Caco-2 (cell line): ENCODE data around the gene TSSK6. TPM values are rescaled to one million over a fixed set of nuclear protein-coding genes. Genes with fewer than 3 reads are reported as not detected.

Source experiments
- BruUV-seq: library from RNA; stranded (reverse); fragments of 400-500 nt; replicated peaks from 2 replicates; lab custom pipeline; 2021; lab: Mats Ljungman, UMichigan
- CTCF ChIA-PET: fragments of 300-600 bp; sonication (Branson Sonifier 250); formaldehyde crosslinking; loops from one replicate; lab custom pipeline; 2022; ENCODE audit warnings: antibody characterized with exemption; lab: Charles Lee
- POLR2A ChIA-PET: fragments of 300-600 bp; sonication (Branson Sonifier 250); formaldehyde crosslinking; loops from one replicate; lab custom pipeline; 2022; ENCODE audit warnings: antibody characterized with exemption; lab: Charles Lee
- DNase-seq, 2 experiments: peaks; one replicate each; pipeline versions ENCODE4 v3.0.0 to v3.0.0-alpha.2; 2020 to 2022
- H3K27me3 ChIP-seq: replicated peaks from 2 replicates; pipeline ENCODE4 v1.6.0; 2011; ENCODE audit warnings: low read length; ENCODE audit not compliant: control insufficient read depth, insufficient read depth
- H3K36me3 ChIP-seq: 2 replicates; pipeline ENCODE4 v1.5.1; 2011; ENCODE audit warnings: low read length; ENCODE audit not compliant: control insufficient read depth, insufficient read depth
- H3K4me1 ChIP-seq: fragments of 250-450 bp; sonication (Bioruptor Pico); 2 replicates; pipeline ENCODE4 v1.5.1; 2020; ENCODE audit warnings: mild to moderate bottlenecking
- H3K4me3 ChIP-seq: 2 replicates; pipeline ENCODE4 v1.5.1; 2011; ENCODE audit warnings: low read depth, mild to moderate bottlenecking, control low read depth, low read length
- H3K9me3 ChIP-seq: fragments of 250-450 bp; sonication (Bioruptor Pico); 2 replicates; pipeline ENCODE4 v1.5.1; 2020; ENCODE audit warnings: mild to moderate bottlenecking, moderate library complexity
- H3K27ac Mint-ChIP-seq: one replicate; pipeline ENCODE4 v1.8.0; 2022; ENCODE audit warnings: mixed read lengths; ENCODE audit not compliant: unreplicated experiment
- H3K27me3 Mint-ChIP-seq: one replicate; pipeline ENCODE4 v1.8.0; 2022; ENCODE audit warnings: mixed read lengths; ENCODE audit not compliant: insufficient read depth, unreplicated experiment
- H3K36me3 Mint-ChIP-seq: one replicate; pipeline ENCODE4 v1.8.0; 2022; ENCODE audit warnings: mild to moderate bottlenecking, mixed read lengths; ENCODE audit not compliant: insufficient read depth, unreplicated experiment
- H3K4me1 Mint-ChIP-seq: one replicate; pipeline ENCODE4 v1.8.0; 2022; ENCODE audit warnings: low read depth, mixed read lengths; ENCODE audit not compliant: unreplicated experiment
- H3K4me3 Mint-ChIP-seq: one replicate; pipeline ENCODE4 v1.8.0; 2022; ENCODE audit warnings: mild to moderate bottlenecking, moderate library complexity, mixed read lengths; ENCODE audit not compliant: unreplicated experiment
- H3K9me3 Mint-ChIP-seq: one replicate; pipeline ENCODE4 v1.8.0; 2022; ENCODE audit warnings: mixed read lengths; ENCODE audit not compliant: unreplicated experiment
- intact Hi-C: fragments of 100-400 bp; cut with micrococcal nuclease; formaldehyde crosslinking; loops from one replicate; pipeline ENCODE4 v1.10.0; 2022; ENCODE audit not compliant: unreplicated experiment
- total RNA-seq: library from RNA; stranded (reverse); gene quantifications from 2 replicates; pipeline ENCODE4 v1.2.3, GENCODE V29; 2022
- TF ChIP-seq, protein P1 (sequence below), 2 experiments: fragments of 200-600 bp in 1 of 2; IDR thresholded peaks; 1 replicate in 1 of 2; 2 replicates in 1 of 2; pipeline versions ENCODE4 v1.5.1 to v1.8.0; 2011 to 2022; ENCODE audit warnings: antibody characterized with exemption in 1 of 2, control low read depth in 1 of 2, inconsistent platforms in 1 of 2, low read depth in 1 of 2, low read length in 1 of 2, mild to moderate bottlenecking in 1 of 2, moderate library complexity in 1 of 2; ENCODE audit not compliant: insufficient read depth in 1 of 2, severe bottlenecking in 1 of 2, unreplicated experiment in 1 of 2

TSSK6 gene
- total RNA-seq, 1 experiment from 2014 or later: 3.8 TPM

DNA sequence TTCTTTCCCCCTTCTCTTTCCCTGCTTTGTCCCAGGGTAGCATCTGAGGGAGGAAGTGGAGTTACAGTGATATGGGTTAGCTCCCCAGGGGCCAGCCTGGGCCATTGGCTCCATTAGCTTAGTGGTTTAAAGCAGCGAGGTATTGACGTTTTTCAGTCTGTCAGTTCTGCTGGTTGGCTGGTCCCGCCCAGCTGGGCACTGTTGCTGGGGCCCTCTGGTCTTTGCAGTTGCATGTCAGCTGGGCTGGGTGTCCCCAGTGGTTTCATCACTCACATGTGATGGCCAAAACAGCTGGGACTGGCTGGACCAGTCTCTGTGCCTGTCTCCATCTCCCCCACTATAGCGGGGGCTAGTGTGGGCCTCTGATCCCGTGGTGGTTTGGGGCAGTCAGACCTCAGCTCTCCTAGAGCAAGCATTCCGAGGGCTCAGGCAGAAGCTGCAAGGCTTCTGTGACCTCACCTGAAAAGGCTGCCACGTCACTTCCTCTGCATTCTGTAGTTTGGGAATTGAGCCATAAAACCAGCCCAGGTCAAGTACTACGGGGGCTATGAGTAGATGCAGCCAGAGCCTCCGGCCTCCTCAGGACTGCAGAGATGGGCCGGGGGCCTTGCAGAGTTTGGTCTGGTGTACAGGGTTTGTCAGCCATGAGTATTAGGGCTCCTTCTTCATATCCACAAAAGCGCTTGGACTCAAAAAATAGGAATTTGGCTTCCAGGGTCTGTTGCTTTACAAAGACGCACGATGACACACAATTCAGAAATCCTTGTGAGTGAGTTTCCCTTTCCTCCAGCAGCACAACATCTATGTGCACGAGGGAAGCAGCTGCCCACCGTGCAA is 30.0 kb downstream of the TSSK6 start:
- POLR2A ChIA-PET: no interaction called here
- no peak overlapping the region for H3K27ac Mint-ChIP-seq
- intact Hi-C loops: no loop called here
- H3K4me1 ChIP-seq: peaks cover 19% of the 10 kb centered on the region
- H3K9me3 ChIP-seq: no peaks in the 10 kb centered on the region
- peaks cover 46% of the 10 kb centered on the region for H3K36me3 Mint-ChIP-seq
- no peaks in the 10 kb centered on the region for H3K27me3 Mint-ChIP-seq
- no TSS peak for BruUV-seq
- H3K4me3 ChIP-seq: no peak overlapping the region
- H3K4me1 Mint-ChIP-seq: peaks cover 6% of the 10 kb centered on the region
- H3K27me3 ChIP-seq: no peaks in the 10 kb centered on the region
- H3K9me3 Mint-ChIP-seq: no peaks in the 10 kb centered on the region
- no peak for DNase-seq
- no peak overlapping the region for H3K4me3 Mint-ChIP-seq
- H3K36me3 ChIP-seq: no peaks in the 10 kb centered on the region; the same call in none of the 2 replicates
- CTCF ChIA-PET: no interaction called here
- TF ChIP-seq, protein P1, sequence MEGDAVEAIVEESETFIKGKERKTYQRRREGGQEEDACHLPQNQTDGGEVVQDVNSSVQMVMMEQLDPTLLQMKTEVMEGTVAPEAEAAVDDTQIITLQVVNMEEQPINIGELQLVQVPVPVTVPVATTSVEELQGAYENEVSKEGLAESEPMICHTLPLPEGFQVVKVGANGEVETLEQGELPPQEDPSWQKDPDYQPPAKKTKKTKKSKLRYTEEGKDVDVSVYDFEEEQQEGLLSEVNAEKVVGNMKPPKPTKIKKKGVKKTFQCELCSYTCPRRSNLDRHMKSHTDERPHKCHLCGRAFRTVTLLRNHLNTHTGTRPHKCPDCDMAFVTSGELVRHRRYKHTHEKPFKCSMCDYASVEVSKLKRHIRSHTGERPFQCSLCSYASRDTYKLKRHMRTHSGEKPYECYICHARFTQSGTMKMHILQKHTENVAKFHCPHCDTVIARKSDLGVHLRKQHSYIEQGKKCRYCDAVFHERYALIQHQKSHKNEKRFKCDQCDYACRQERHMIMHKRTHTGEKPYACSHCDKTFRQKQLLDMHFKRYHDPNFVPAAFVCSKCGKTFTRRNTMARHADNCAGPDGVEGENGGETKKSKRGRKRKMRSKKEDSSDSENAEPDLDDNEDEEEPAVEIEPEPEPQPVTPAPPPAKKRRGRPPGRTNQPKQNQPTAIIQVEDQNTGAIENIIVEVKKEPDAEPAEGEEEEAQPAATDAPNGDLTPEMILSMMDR (IDR thresholded peaks at IDR 0.05; ENCODE audit: insufficient read depth in 1 of 2, low read depth in 1 of 2, low read length in 1 of 2, severe bottlenecking in 1 of 2, unreplicated experiment in 1 of 2): no peak

DNA sequence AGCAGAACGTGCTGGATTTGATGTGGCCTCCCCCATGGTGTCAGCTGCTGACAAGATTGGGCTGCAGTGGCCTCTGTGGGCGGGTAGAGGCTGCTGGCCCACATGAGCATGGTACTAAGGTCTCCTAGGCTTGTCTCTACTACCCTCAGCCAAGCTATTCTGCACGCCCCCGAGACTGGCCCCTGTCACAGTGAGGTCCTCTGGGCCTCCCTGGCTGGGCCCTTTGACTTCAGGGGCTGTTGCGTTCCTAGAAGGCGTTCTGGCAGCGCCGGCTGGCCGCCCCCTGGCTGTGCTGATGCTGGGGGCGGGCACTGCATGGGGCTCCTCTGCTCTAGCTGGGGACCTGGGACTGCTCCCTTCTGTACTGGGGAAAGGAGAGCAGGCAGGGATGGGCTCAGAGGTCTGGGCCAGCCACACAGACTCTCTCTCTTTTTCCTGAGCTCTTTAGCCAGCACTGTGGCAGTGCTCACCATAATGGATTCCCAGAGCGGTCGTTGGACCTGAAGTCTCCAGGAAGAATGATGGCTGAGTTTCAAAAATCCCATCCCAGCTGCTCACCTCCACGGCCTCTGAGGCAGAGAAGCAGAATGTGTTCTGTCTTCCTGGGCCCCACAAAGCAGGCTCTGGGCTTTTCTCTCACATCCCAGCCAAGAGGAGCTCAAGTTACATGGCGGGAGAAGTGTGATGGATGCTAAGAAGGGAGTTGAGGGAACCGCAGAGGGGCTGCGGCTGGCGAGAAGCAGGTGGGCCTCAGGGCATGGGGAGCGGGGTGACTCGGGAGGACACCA is 32.3 kb downstream of the TSSK6 start:
- H3K9me3 ChIP-seq: no peaks in the 10 kb centered on the region
- intact Hi-C loops: no loop called here
- H3K4me3 ChIP-seq: no peak overlapping the region
- no TSS peak for BruUV-seq
- CTCF ChIA-PET: no interaction called here
- TF ChIP-seq, protein P1 (IDR thresholded peaks at IDR 0.05; ENCODE audit: insufficient read depth in 1 of 2, low read depth in 1 of 2, low read length in 1 of 2, severe bottlenecking in 1 of 2, unreplicated experiment in 1 of 2): no peak
- Mint-ChIP-seq H3K27me3 (no peaks in the 10 kb centered on the region), H3K9me3 (no peaks in the 10 kb centered on the region), H3K4me3 (no peak overlapping the region), H3K4me1 (no peaks in the 10 kb centered on the region), H3K27ac (no peak overlapping the region), H3K36me3 (peaks cover 38% of the 10 kb centered on the region)
- no peaks in the 10 kb centered on the region; the same call in none of the 2 replicates for H3K36me3 ChIP-seq
- no peaks in the 10 kb centered on the region for H3K27me3 ChIP-seq
- POLR2A ChIA-PET: no interaction called here
- no peak for DNase-seq
- H3K4me1 ChIP-seq: no peaks in the 10 kb centered on the region

DNA sequence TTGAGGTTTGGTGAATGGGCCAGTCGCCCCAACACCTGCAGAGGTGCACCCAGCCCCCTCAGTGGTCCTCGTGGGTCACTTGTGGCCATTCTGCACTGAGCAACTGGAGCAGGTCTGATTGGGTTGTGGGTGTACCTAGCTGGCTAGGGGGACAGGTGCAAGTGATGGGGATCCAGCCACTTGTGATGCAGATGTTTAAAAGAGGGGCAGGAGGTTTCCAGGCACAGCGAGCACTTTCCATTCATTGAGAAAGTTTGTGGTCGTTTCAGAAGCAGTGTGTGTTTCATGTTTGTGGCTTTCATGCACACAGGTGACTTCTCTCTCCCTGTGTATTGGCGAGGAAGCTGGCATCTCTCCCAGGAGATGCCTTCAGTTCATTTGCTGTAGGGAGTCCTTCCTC is 34.7 kb downstream of the TSSK6 start:
- H3K4me3 Mint-ChIP-seq: no peak overlapping the region
- H3K9me3 ChIP-seq: no peaks in the 10 kb centered on the region
- H3K9me3 Mint-ChIP-seq: no peaks in the 10 kb centered on the region
- H3K36me3 ChIP-seq: no peaks in the 10 kb centered on the region; the same call in none of the 2 replicates
- BruUV-seq: no TSS peak
- ChIA-PET POLR2A (no interaction called here), CTCF (no interaction called here)
- no peaks in the 10 kb centered on the region for H3K27me3 Mint-ChIP-seq
- peaks cover 10% of the 10 kb centered on the region for H3K4me1 Mint-ChIP-seq
- peaks cover 40% of the 10 kb centered on the region for H3K36me3 Mint-ChIP-seq
- no peak overlapping the region for H3K27ac Mint-ChIP-seq
- TF ChIP-seq, protein P1 (IDR thresholded peaks at IDR 0.05; ENCODE audit: insufficient read depth in 1 of 2, low read depth in 1 of 2, low read length in 1 of 2, severe bottlenecking in 1 of 2, unreplicated experiment in 1 of 2): no peak
- H3K4me3 ChIP-seq: no peak overlapping the region
- no peaks in the 10 kb centered on the region for H3K27me3 ChIP-seq
- H3K4me1 ChIP-seq: no peaks in the 10 kb centered on the region
- intact Hi-C loops: no loop called here
- no peak for DNase-seq
